ENCODE results near the gene LRCOL1.

The LRCOL1 gene

DNA sequence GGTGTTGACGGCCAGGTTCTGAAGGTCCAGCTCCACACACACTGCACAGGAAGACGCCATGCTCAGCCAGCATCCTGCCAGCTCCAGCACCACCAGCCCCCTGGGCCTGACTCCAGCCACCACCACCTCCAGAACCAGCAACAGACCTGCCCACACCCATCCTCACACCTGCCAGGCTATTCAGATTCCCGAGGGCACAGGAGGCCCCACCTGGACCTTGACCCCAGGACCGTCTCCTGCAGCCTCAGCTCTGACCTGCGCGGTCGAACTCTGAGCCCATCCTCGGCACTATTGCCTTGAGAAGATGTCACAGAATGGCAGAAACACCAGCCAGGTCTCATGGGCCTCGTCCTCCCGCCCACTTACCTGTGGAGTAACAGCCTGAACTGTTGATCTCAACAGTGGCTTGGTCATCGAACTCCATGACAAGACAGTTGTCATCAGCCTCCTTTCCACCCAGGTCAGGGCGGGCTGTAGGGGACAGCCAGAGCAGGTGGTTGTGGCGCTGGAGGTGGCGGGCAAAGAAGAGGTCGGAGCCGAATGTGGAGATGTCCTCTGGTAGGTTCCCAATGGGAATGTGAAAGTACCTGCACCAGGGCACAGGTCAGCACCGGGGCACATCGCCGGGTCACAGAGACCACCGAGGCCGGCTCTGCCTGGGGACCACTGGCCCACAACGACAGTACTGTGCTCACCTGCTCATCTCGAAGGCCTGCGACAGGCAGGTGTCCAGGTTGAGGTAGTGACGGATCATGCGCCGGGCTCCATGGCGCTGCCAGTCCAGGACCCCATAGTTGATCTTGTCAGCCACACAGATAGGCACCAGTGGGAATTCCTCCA is 31.6 kb upstream of the LRCOL1 start:
- H3K27ac ChIP-seq: no peak overlapping the region
- TF ChIP-seq, protein P1, sequence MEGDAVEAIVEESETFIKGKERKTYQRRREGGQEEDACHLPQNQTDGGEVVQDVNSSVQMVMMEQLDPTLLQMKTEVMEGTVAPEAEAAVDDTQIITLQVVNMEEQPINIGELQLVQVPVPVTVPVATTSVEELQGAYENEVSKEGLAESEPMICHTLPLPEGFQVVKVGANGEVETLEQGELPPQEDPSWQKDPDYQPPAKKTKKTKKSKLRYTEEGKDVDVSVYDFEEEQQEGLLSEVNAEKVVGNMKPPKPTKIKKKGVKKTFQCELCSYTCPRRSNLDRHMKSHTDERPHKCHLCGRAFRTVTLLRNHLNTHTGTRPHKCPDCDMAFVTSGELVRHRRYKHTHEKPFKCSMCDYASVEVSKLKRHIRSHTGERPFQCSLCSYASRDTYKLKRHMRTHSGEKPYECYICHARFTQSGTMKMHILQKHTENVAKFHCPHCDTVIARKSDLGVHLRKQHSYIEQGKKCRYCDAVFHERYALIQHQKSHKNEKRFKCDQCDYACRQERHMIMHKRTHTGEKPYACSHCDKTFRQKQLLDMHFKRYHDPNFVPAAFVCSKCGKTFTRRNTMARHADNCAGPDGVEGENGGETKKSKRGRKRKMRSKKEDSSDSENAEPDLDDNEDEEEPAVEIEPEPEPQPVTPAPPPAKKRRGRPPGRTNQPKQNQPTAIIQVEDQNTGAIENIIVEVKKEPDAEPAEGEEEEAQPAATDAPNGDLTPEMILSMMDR (conservative IDR thresholded peaks at IDR 0.05): no peak

- TF ChIP-seq, protein P1 (conservative IDR thresholded peaks at IDR 0.05): no peak
- H3K27ac ChIP-seq: no peak overlapping the region
Measured at GRCh38 chr12:132640936-132641335, 30.6 kb upstream of the LRCOL1 start.

- no peak overlapping the region for H3K27ac ChIP-seq
- TF ChIP-seq, protein P1 (conservative IDR thresholded peaks at IDR 0.05): no peak
Measured at GRCh38 chr12:132639956-132640520, 29.7 kb upstream of the LRCOL1 start.

- no peak overlapping the region for H3K27ac ChIP-seq
- TF ChIP-seq, protein P1 (conservative IDR thresholded peaks at IDR 0.05): peak; percentile 97
Measured at GRCh38 chr12:132638541-132639408, 28.4 kb upstream of the LRCOL1 start.

GRCh38 chr12:132637811-132638210 is 27.4 kb upstream of the LRCOL1 start:
- H3K27ac ChIP-seq: no peak overlapping the region
- TF ChIP-seq, protein P1 (conservative IDR thresholded peaks at IDR 0.05): no peak

GRCh38 chr12:132635076-132635955 is 24.9 kb upstream of the LRCOL1 start:
- TF ChIP-seq, protein P1 (conservative IDR thresholded peaks at IDR 0.05): no peak

More at GRCh38 chr12:132635076-132635955, 24.9 kb upstream of the LRCOL1 start:
- H3K27ac ChIP-seq: no peak overlapping the region
